Skeletal muscle satellite cell (primary cell): ENCODE data around the gene COG4.
"Not testable (repeated sequence)": the region's sequence is repeated elsewhere in the genome, so short reads cannot be mapped to it uniquely, and the experiment has no call there.

Experiments
- H3K27me3 ChIP-seq: 2 replicates; pipeline ENCODE4 v1.7.0; 2013; ENCODE audit warnings: low read length; ENCODE audit not compliant: control insufficient read depth, insufficient read depth
- H3K36me3 ChIP-seq: 2 replicates; pipeline ENCODE4 v1.7.0; 2013; ENCODE audit warnings: mild to moderate bottlenecking, control low read depth, low read length; ENCODE audit not compliant: insufficient read depth
- H3K4me1 ChIP-seq: 2 replicates; pipeline ENCODE4 v1.7.0; 2013; ENCODE audit warnings: low read length; ENCODE audit not compliant: control insufficient read depth, insufficient read depth
- H3K4me2 ChIP-seq: 2 replicates; pipeline ENCODE4 v1.7.0; 2013; ENCODE audit warnings: mild to moderate bottlenecking, low read length
- H3K4me3 ChIP-seq: 2 replicates; pipeline ENCODE4 v1.7.0; 2013; ENCODE audit warnings: low read length
- H3K9ac ChIP-seq: 2 replicates; pipeline ENCODE4 v1.7.0; 2013; ENCODE audit warnings: mild to moderate bottlenecking, low read depth, low read length, moderate library complexity
- H3K9me3 ChIP-seq: replicated peaks from 2 replicates; pipeline ENCODE4 v1.7.0; 2013; ENCODE audit warnings: mild to moderate bottlenecking, control low read depth, low read length

The COG4 gene

DNA sequence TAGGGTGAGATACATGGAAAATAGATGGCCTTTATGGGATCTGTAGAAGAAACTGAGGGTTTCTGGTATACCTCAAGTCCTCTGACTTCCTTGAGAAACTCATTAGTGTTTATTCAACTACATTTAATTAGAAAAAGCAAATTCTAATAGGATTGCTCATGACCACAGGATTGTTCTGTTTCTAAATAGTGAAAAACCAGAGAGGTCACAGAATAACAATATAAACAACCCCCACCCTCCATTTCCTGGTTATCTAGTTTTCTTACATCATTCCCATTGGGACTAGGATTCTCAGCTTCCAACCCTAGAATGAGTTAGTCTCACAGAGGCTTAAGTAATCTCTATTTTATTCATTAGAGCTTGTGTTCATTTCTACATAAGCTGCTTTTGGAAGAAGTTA, 30.3 kb upstream of the COG4 start:
- Histone ChIP-seq H3K27me3 (no peaks in the 10 kb centered on the region), H3K9ac (peak overlapping the region; percentile 23), H3K4me3 (no peak overlapping the region)

DNA sequence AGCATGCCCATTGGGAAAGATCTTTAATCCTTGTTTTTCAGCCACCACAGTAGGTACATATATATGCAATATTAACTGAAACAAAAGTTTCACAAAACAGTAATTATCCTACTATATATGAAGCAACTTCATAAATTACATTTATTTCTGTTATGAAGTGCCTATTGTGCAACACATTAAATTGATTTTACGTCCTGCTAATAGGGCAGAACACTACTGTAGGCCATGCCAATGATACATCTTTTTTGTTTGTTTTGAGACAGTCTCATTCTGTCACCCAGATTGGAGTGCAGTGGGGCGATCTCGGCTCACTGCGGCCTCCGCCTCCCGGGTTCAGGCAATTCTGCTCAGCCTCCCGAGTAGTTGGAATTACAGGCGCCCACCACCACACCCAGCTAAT, 29.3 kb upstream of the COG4 start:
- Histone ChIP-seq H3K36me3 (peaks cover 82% of the 10 kb centered on the region), H3K9me3 (no peaks in the 10 kb centered on the region), H3K4me2 (no peak overlapping the region)

More for the DNA sequence above, 30.3 kb upstream of the COG4 start:
- peaks cover 83% of the 10 kb centered on the region for H3K36me3 ChIP-seq
- peak overlapping the region; percentile 42 for H3K4me2 ChIP-seq
- peaks cover 29% of the 10 kb centered on the region for H3K4me1 ChIP-seq
- H3K9me3 ChIP-seq: no peaks in the 10 kb centered on the region

DNA sequence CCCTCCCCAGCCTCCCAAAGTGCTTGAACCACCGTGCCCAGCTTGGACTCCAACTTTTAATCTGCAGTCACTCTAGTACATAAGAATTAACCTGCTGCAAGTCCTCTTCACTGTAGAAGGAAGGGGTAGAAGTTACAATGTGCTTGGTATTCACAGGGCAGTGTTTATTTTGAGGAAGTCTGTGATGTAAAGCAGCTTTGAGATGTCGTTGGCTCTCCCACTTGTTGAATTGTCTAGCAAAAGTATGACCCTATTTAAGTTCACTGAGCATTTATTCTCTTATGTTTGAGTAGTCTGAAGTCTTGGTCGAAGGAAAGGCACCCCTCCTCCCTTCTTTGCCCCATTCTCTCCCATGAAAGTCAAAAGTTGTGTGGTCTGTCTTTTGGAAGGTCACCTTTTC, 28.4 kb upstream of the COG4 start:
- Histone ChIP-seq H3K27me3 (no peaks in the 10 kb centered on the region), H3K4me3 (no peak overlapping the region), H3K36me3 (peaks cover 82% of the 10 kb centered on the region), H3K4me1 (peaks cover 29% of the 10 kb centered on the region), H3K9me3 (no peaks in the 10 kb centered on the region), H3K9ac (no peak overlapping the region), H3K4me2 (no peak overlapping the region)

More for the DNA sequence above, 29.3 kb upstream of the COG4 start:
- no peak overlapping the region for H3K9ac ChIP-seq
- H3K4me3 ChIP-seq: no peak overlapping the region
- no peaks in the 10 kb centered on the region for H3K27me3 ChIP-seq
- H3K4me1 ChIP-seq: peaks cover 29% of the 10 kb centered on the region

DNA sequence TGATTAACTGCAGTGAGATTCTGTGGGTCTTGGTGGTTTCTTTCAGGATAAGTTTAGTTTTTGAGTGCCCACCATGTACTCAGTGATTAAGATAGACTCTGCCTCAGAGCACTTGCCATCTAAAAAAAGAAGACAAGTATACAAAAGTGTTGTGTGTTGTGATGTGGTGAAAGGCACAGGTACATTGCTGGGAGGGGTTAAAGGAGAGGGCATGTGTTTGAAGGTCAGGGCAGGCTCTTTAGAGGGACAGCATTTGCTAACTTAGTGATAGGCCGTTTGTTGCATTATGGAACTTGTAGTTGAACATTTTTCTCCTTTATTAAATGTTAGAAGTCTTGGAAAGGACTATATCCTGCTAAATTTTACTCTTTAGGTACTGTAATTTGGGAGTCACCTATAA, 26.7 kb upstream of the COG4 start:
- Histone ChIP-seq H3K4me2 (no peak overlapping the region), H3K4me1 (peaks cover 29% of the 10 kb centered on the region), H3K9ac (no peak overlapping the region), H3K36me3 (peaks cover 79% of the 10 kb centered on the region), H3K4me3 (no peak overlapping the region), H3K27me3 (no peaks in the 10 kb centered on the region), H3K9me3 (no peaks in the 10 kb centered on the region)

DNA sequence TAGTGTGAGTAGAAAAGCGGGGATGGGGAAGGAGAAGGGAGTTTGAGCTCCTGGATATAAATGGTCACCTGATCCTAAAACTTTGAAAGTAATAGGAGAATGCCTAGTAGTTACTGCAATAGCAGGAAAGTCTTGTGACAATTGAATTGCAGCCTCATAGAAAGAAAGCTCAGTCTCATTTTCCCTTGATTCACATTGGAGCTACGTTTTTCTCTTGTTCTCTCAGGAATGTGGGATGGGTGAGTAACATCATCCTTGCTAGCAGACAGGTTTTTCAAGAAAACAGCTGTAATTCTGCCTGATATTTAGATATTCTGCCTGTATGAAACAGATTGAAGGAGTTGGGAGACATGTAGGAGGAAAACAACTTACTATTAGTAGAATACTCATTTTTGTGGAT, 25.6 kb upstream of the COG4 start:
- Histone ChIP-seq H3K4me3 (no peak overlapping the region), H3K4me2 (no peak overlapping the region), H3K4me1 (peaks cover 22% of the 10 kb centered on the region), H3K27me3 (no peaks in the 10 kb centered on the region), H3K9ac (peak overlapping the region; percentile 13), H3K36me3 (peaks cover 79% of the 10 kb centered on the region), H3K9me3 (no peaks in the 10 kb centered on the region)

DNA sequence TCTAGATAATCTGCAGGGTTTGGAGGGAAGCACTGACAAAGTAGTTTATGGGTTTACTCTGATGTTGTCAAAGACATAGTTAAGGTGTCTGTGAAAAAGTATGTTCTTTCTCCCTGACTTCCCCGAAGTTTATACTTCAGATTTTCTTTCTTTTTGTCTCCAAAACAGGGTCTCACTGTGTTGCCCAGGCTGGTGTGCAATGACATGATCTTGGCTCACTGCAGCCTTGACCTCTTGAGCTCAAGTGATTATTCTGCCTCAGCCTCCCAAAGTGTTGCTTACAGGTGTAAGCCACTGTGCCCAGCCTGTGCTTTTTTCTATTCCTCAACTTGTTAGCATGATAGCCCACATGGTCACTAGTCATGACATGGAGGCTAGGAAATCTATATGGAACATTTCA, 21.2 kb upstream of the COG4 start:
- H3K9me3 ChIP-seq: no peaks in the 10 kb centered on the region
- H3K36me3 ChIP-seq: peaks cover 85% of the 10 kb centered on the region

DNA sequence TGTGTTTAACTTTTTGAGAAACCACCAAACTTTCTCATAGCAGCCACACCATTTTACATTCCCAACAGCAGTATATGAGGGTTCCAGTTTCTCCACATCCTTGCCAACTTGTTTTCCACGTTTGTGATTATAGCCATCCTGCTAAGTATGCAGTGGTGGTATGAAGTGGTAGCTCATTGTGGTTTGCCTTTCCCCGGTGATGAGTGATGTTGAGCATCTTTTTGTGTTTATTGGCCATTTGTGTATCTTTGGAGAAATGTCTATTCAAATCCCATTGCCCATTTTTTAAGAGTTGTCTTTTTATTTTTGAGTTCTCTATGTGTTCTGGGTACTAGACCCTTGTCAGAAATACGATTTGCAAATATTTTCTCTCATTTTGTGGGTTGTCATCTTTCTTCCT, 17.6 kb upstream of the COG4 start:
- Histone ChIP-seq H3K4me2 (no peak overlapping the region), H3K9ac (no peak overlapping the region), H3K9me3 (no peaks in the 10 kb centered on the region), H3K36me3 (peaks cover 88% of the 10 kb centered on the region), H3K4me1 (no peaks in the 10 kb centered on the region), H3K27me3 (no peaks in the 10 kb centered on the region), H3K4me3 (no peak overlapping the region)

More for the DNA sequence above, 21.2 kb upstream of the COG4 start:
- H3K4me1 ChIP-seq: no peaks in the 10 kb centered on the region
- H3K4me2 ChIP-seq: no peak overlapping the region
- H3K4me3 ChIP-seq: no peak overlapping the region
- no peaks in the 10 kb centered on the region for H3K27me3 ChIP-seq
- no peak overlapping the region for H3K9ac ChIP-seq

DNA sequence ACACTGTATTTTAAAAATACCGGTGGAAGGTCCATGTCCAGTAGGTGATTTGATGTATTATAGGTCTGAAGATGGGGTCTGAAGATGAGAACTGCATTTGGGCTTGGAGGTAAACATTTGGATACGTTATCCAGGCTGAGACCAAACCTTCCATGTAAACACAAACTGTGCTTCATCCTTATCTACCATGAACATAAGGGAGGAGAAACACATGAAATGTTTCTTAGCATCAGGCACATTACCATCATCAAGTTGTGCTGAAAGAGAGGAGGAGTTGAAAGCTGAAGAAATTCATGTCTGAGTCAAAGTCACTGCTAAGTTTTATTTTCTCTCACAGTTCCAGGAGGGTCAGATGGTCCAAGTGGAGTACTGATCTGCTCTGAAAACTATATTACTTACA, 11.6 kb upstream of the COG4 start:
- no peak overlapping the region for H3K4me2 ChIP-seq
- H3K27me3 ChIP-seq: no peaks in the 10 kb centered on the region
- no peak overlapping the region for H3K4me3 ChIP-seq
- H3K36me3 ChIP-seq: peaks cover 92% of the 10 kb centered on the region
- H3K4me1 ChIP-seq: no peaks in the 10 kb centered on the region
- H3K9ac ChIP-seq: no peak overlapping the region
- H3K9me3 ChIP-seq: no peaks in the 10 kb centered on the region

DNA sequence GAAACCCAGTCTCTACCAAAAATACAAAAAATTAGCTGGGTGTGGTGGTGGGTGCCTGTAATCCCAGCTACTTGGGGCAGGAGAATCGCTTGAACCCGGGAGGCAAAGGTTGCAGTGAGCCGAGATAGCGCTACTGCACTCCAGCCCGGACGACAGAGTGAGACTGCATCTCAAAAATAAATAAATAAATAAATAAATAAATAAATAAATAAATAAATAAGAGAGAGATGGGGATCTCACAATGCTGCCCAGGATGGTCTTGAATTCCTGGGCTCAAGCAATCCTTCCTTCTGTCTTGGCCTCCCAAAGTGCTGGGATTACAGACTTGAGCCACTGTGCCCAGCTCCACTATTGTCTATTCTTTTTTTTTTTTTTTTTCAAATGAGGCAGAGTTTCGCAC, 6.6 kb upstream of the COG4 start:
- H3K27me3 ChIP-seq, H3K9me3 ChIP-seq, H3K4me3 ChIP-seq, H3K4me2 ChIP-seq, H3K9ac ChIP-seq: not testable (repeated sequence)
- Histone ChIP-seq H3K36me3 (peaks cover 68% of the 10 kb centered on the region), H3K4me1 (peaks cover 34% of the 10 kb centered on the region)

DNA sequence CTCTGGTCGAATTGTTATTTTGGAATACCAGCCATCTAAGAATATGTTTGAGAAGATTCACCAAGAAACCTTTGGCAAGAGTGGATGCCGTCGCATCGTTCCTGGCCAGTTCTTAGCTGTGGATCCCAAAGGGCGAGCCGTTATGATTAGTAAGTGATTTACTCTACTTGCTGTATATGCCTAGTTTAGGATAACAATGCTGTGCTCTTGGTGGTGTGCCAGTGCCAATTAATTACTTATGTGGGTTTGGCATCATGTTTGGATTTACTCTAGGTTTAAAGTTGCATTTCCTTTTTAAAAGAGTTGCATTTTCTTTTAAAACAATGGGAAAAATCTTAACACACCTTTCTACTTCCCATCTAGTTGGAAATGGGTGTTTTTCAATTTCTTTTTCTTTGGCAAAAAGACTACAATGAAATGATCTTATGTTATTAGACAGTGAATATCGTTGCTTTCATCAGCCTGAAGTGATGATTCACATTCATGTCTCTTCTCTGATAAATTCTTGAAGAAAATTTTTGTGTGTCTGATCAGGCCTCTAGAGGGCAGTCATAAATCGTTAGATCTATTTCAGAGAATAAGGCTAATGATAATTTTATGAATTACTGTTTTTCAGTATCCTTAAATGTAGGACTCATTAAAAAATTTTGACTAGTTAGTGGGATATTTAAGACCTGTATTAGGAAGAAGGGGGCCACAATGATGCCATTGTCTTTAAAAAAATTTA, 5.9 kb upstream of the COG4 start:
- Histone ChIP-seq H3K9me3 (no peaks in the 10 kb centered on the region), H3K4me1 (peaks cover 34% of the 10 kb centered on the region), H3K9ac (peak overlapping the region; percentile 22), H3K27me3 (no peaks in the 10 kb centered on the region), H3K4me3 (no peak overlapping the region), H3K4me2 (peak overlapping the region; percentile 44), H3K36me3 (peaks cover 60% of the 10 kb centered on the region)

DNA sequence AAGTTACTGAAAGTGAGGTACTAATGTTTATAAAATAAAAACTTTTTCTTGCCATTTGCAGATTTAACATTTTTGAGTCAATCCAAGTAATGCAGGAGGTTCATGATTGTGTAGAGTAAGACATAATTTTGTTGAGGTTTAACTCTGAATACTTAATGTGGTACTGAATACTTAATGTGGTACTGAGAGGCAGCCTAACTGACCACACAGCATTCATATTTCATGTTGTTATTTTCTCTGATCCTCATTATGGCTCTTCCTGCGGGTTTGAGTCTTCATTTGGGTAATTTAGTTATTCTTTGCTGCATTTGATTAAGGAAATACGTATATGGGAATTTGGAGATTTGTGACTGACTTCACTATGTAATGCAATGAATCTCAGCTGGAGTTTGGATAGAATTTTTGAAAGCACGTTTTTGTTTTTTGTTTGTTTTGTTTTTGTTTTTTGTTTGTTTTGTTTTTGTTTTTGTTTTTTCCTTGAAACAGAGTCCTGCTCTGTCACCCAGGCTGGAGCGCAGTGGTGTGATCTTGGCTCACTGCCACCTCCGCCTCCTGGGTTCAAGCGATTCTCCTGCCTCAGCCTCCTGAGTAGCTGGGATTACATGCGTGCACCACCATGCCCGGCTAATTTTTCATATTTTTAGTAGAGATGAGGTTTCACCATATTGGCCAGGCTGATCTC, 4.1 kb upstream of the COG4 start:
- Histone ChIP-seq H3K27me3 (no peaks in the 10 kb centered on the region), H3K36me3 (peaks cover 43% of the 10 kb centered on the region), H3K4me3 (no peak overlapping the region), H3K4me2 (peak overlapping the region; percentile 81), H3K4me1 (peaks cover 35% of the 10 kb centered on the region), H3K9ac (no peak overlapping the region), H3K9me3 (no peaks in the 10 kb centered on the region)

DNA sequence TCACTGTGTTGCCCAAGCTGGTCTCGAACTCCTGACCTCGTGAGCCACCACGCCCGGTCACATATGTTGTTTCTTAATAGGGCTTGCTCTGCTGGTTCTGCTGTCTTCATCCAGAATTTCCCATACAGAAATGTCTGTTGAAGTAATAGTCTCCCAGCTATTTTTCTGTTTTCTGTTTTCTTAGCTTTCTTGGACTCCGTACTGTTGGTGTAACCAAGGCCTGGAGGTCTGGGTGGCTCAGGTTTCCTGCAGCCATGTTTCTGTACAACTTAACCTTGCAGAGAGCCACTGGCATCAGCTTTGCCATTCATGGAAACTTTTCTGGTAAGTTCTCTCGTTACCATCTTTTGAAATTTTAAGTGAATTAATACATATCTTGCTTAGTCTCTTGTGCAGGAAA, 3.0 kb upstream of the COG4 start:
- Histone ChIP-seq H3K9ac (peak overlapping the region; percentile 43), H3K4me1 (peaks cover 40% of the 10 kb centered on the region), H3K36me3 (peaks cover 35% of the 10 kb centered on the region), H3K9me3 (no peaks in the 10 kb centered on the region), H3K27me3 (no peaks in the 10 kb centered on the region), H3K4me3 (peak overlapping the region; percentile 50), H3K4me2 (peak overlapping the region; percentile 81)
